ENCODE results near the gene OR2G2. TPM values are rescaled to one million over a fixed set of nuclear protein-coding genes. Genes with fewer than 3 reads are reported as not detected.

Gene OR2G2
- total and polyA plus RNA-seq, 2 donors from 2014 or later = not detected

GRCh38 chr1:247540581-247540980 lies 47.6 kb upstream of the OR2G2 start:
- no peaks in the 10 kb centered on the region for H3K27me3 ChIP-seq (ENCODE audit: control insufficient read depth, insufficient read depth, low read length)
- intact Hi-C loops (cut with DNase I) = no loop called here

GRCh38 chr1:247542811-247543210 lies 45.3 kb upstream of the OR2G2 start:
- Histone ChIP-seq H3K9me3 (ENCODE audit: control insufficient read depth in 2 of 3, insufficient read depth in 1 of 3, low read length in 3 of 3) (no peaks in the 10 kb centered on the region), H3K27ac (ENCODE audit: low read depth in 2 of 2, low read length in 2 of 2) (no peak overlapping the region), H3K36me3 (ENCODE audit: control insufficient read depth in 2 of 3, insufficient read depth in 3 of 3, low read length in 3 of 3) (no peaks in the 10 kb centered on the region), H3K4me1 (ENCODE audit: control insufficient read depth in 2 of 3, insufficient read depth in 2 of 3, low read depth in 1 of 3, low read length in 3 of 3) (no peaks in the 10 kb centered on the region), H3K4me3 (ENCODE audit: low read length in 3 of 3) (no peak overlapping the region), H3K9ac (ENCODE audit: low read length in 3 of 3) (no peak overlapping the region), H3K27me3 (ENCODE audit: control insufficient read depth, insufficient read depth, low read length) (no peaks in the 10 kb centered on the region)
- no peak for TF ChIP-seq CTCF (IDR thresholded peaks at IDR 0.05; ENCODE audit: borderline replicate concordance, extremely low read depth, insufficient read depth)
- no peak for FAIRE-seq
- intact Hi-C loops (cut with DNase I) = no loop called here
- DNase-seq = no peak

More at GRCh38 chr1:247540581-247540980, 47.6 kb upstream of the OR2G2 start:
- Histone ChIP-seq H3K9ac (ENCODE audit: low read length in 3 of 3) (no peak overlapping the region), H3K27ac (ENCODE audit: low read depth in 2 of 2, low read length in 2 of 2) (no peak overlapping the region), H3K4me1 (ENCODE audit: control insufficient read depth in 2 of 3, insufficient read depth in 2 of 3, low read depth in 1 of 3, low read length in 3 of 3) (no peaks in the 10 kb centered on the region), H3K9me3 (ENCODE audit: control insufficient read depth in 2 of 3, insufficient read depth in 1 of 3, low read length in 3 of 3) (no peaks in the 10 kb centered on the region), H3K4me3 (ENCODE audit: low read length in 3 of 3) (no peak overlapping the region), H3K36me3 (ENCODE audit: control insufficient read depth in 2 of 3, insufficient read depth in 3 of 3, low read length in 3 of 3) (no peaks in the 10 kb centered on the region)
- DNase-seq (no peak), FAIRE-seq (no peak)
- no peak for TF ChIP-seq CTCF (IDR thresholded peaks at IDR 0.05; ENCODE audit: borderline replicate concordance, extremely low read depth, insufficient read depth)

GRCh38 chr1:247548092-247548491 lies 40.1 kb upstream of the OR2G2 start:
- Histone ChIP-seq H3K4me1 (ENCODE audit: control insufficient read depth in 2 of 3, insufficient read depth in 2 of 3, low read depth in 1 of 3, low read length in 3 of 3) (no peaks in the 10 kb centered on the region), H3K9me3 (ENCODE audit: control insufficient read depth in 2 of 3, insufficient read depth in 1 of 3, low read length in 3 of 3) (no peaks in the 10 kb centered on the region), H3K9ac (ENCODE audit: low read length in 3 of 3) (no peak overlapping the region), H3K4me3 (ENCODE audit: low read length in 3 of 3) (no peak overlapping the region), H3K36me3 (ENCODE audit: control insufficient read depth in 2 of 3, insufficient read depth in 3 of 3, low read length in 3 of 3) (no peaks in the 10 kb centered on the region), H3K27me3 (ENCODE audit: control insufficient read depth, insufficient read depth, low read length) (no peaks in the 10 kb centered on the region), H3K27ac (ENCODE audit: low read depth in 2 of 2, low read length in 2 of 2) (no peak overlapping the region)
- DNase-seq = no peak
- no peak for FAIRE-seq
- no peak for TF ChIP-seq CTCF (IDR thresholded peaks at IDR 0.05; ENCODE audit: borderline replicate concordance, extremely low read depth, insufficient read depth)
- intact Hi-C loops (cut with DNase I) = no loop called here

GRCh38 chr1:247548769-247549182 lies 39.4 kb upstream of the OR2G2 start, which contains the start of gene GCSAML:
Gene GCSAML, plus strand, starts transcription at chr1:247549134. Its CDS starts 58 bp downstream, at chr1:247549192.
- H3K4me3 ChIP-seq (ENCODE audit: low read length in 3 of 3) = no peak within 1 kb of the TSS
- FAIRE-seq (no peak), DNase-seq (no peak)
- intact Hi-C loops (cut with DNase I) = no loop called here
- no peak within 1 kb of the TSS for H3K9ac ChIP-seq (ENCODE audit: low read length in 3 of 3)
- no peaks in the 10 kb centered on the region for H3K27me3 ChIP-seq (ENCODE audit: control insufficient read depth, insufficient read depth, low read length)
- H3K27ac ChIP-seq (ENCODE audit: low read depth in 2 of 2, low read length in 2 of 2) = no peak within 1 kb of the TSS
- no peaks in the 10 kb centered on the region for H3K4me1 ChIP-seq (ENCODE audit: control insufficient read depth in 2 of 3, insufficient read depth in 2 of 3, low read depth in 1 of 3, low read length in 3 of 3)
- no peak for TF ChIP-seq CTCF (IDR thresholded peaks at IDR 0.05; ENCODE audit: borderline replicate concordance, extremely low read depth, insufficient read depth)
- no peaks in the 10 kb centered on the region for H3K36me3 ChIP-seq (ENCODE audit: control insufficient read depth in 2 of 3, insufficient read depth in 3 of 3, low read length in 3 of 3)
- H3K9me3 ChIP-seq (ENCODE audit: control insufficient read depth in 2 of 3, insufficient read depth in 1 of 3, low read length in 3 of 3) = no peaks in the 10 kb centered on the region
